ENCODE results near the gene EFL1.

- TF ChIP-seq ZFX (IDR thresholded peaks at IDR 0.05; ENCODE audit: borderline replicate concordance) (no peak), CTCF (IDR thresholded peaks at IDR 0.05) (no peak)
Observed at GRCh38 chr15:82105451-82106215, 156.9 kb downstream of the EFL1 start.
